ENCODE data around the gene CCDC174.

The CCDC174 gene

GRCh38 chr3:14625443-14625842, 26.1 kb upstream of the CCDC174 start:
- no peak for DNase-seq (ENCODE audit: low read depth)

GRCh38 chr3:14627815-14628214, 23.7 kb upstream of the CCDC174 start:
- DNase-seq (ENCODE audit: low read depth): no peak

GRCh38 chr3:14628406-14628805, 23.2 kb upstream of the CCDC174 start:
- no peak for DNase-seq (ENCODE audit: low read depth)

GRCh38 chr3:14630404-14631100, 21.0 kb upstream of the CCDC174 start:
- DNase-seq (ENCODE audit: low read depth): no peak

- no peak for DNase-seq (ENCODE audit: low read depth)
These were observed 20.5 kb upstream of the CCDC174 start for GRCh38 chr3:14631101-14631497.

GRCh38 chr3:14631687-14632441, 19.7 kb upstream of the CCDC174 start:
- no peak for DNase-seq (ENCODE audit: low read depth)

- no peak for DNase-seq (ENCODE audit: low read depth)
These were observed 19.1 kb upstream of the CCDC174 start for GRCh38 chr3:14632442-14632930.

GRCh38 chr3:14633417-14633816, 18.1 kb upstream of the CCDC174 start:
- no peak for DNase-seq (ENCODE audit: low read depth)

- DNase-seq (ENCODE audit: low read depth): peak; percentile 67
These were observed 17.6 kb upstream of the CCDC174 start for GRCh38 chr3:14633819-14634424.

- no peak for DNase-seq (ENCODE audit: low read depth)
These were observed 16.7 kb upstream of the CCDC174 start for GRCh38 chr3:14634763-14635400.

- DNase-seq (ENCODE audit: low read depth): no peak
These were observed 15.0 kb upstream of the CCDC174 start for GRCh38 chr3:14636496-14637087.

GRCh38 chr3:14640157-14640562, 11.4 kb upstream of the CCDC174 start:
- DNase-seq (ENCODE audit: low read depth): no peak

- DNase-seq (ENCODE audit: low read depth): no peak
These were observed 10.8 kb upstream of the CCDC174 start for GRCh38 chr3:14640734-14641133.

GRCh38 chr3:14641346-14641745, 10.2 kb upstream of the CCDC174 start:
- DNase-seq (ENCODE audit: low read depth): no peak

GRCh38 chr3:14645453-14645852, 6.1 kb upstream of the CCDC174 start:
- no peak for DNase-seq (ENCODE audit: low read depth)

- DNase-seq (ENCODE audit: low read depth): no peak
These were observed 5.4 kb upstream of the CCDC174 start for GRCh38 chr3:14646131-14646573.

- peak; percentile 15 for DNase-seq (ENCODE audit: low read depth)
These were observed 4.8 kb upstream of the CCDC174 start for GRCh38 chr3:14646589-14647413.

GRCh38 chr3:14647976-14648955, 3.3 kb upstream of the CCDC174 start:
- no peak for DNase-seq (ENCODE audit: low read depth)

GRCh38 chr3:14649466-14649865, 2.1 kb upstream of the CCDC174 start:
- DNase-seq (ENCODE audit: low read depth): no peak

GRCh38 chr3:14650193-14650592, 1.4 kb upstream of the CCDC174 start:
- no peak for DNase-seq (ENCODE audit: low read depth)

All from CMK (cell line).